Rectal smooth muscle tissue (tissue), 1 donor: ENCODE measurements around the gene LTV1.
A peak's percentile ranks its signal among the peaks of the same experiment; 100 is the strongest.
"Not testable (repeated sequence)": the region's sequence is repeated elsewhere in the genome, so short reads cannot be mapped to it uniquely, and the experiment has no call there.

ENCODE experiments used
- H3K27ac ChIP-seq: one replicate; pipeline ENCODE4 v1.7.0; 2013; ENCODE audit warnings: low read depth, low read length, inconsistent platforms
- H3K27me3 ChIP-seq: one replicate; pipeline ENCODE4 v1.7.0; 2013; ENCODE audit warnings: low read length; ENCODE audit not compliant: control insufficient read depth, insufficient read depth
- H3K36me3 ChIP-seq: one replicate; pipeline ENCODE4 v1.7.0; 2013; ENCODE audit warnings: low read length; ENCODE audit not compliant: control insufficient read depth, insufficient read depth
- H3K4me1 ChIP-seq: one replicate; pipeline ENCODE4 v1.7.0; 2013; ENCODE audit warnings: low read length; ENCODE audit not compliant: control insufficient read depth, insufficient read depth
- H3K4me3 ChIP-seq: one replicate; pipeline ENCODE4 v1.7.0; 2013; ENCODE audit warnings: low read length
- H3K9ac ChIP-seq: one replicate; pipeline ENCODE4 v1.7.0; 2013; ENCODE audit warnings: low read length

The LTV1 gene

DNA sequence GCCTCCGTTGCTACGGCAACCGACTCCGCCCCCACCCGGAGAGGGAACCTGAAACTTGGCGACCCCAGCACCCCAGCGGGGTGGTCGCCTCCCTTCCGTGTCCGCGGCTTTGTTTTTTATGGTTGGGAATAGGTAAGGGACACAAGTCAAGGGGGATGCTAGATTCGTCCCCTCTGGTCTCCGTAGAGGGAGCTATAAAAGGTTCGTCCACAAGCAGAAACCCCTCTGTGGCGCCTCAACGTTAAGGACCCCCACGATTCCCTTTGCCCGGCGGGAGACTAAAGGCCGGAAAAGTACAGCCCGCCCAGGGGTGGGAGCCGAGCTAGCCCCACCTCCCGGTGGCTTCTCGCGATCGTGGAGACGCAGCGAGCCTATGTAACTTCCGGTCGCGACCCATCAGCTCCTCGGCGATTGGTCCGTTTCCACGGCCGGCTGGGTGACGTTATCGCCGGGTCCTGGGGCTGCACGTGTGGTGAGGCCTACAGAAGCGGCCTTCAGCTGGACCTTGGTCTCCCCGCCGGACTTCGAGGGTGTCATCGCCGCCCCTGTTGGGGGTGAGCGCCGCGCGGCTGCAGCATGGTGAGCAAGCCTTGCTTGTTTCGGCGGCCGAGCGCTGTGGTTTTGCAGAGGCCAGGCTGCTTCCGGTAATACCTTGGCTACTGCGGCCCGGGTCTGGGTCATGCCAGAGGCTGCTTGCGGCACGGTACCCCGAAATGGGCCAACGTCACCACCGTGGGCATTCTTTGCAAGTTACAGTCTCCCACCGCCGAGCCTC, at the start of gene LTV1:
TSS of gene LTV1 (plus strand) at position 437 of the 775 bp plus-strand sequence. CDS start at position 577, 140 bp downstream.
- Histone ChIP-seq H3K36me3 (peaks cover 18% of the 10 kb centered on the region), H3K4me3 (peak within 1 kb of the TSS; percentile 98), H3K9ac (peak within 1 kb of the TSS; percentile 85), H3K4me1 (peaks cover 8% of the 10 kb centered on the region), H3K27me3 (no peaks in the 10 kb centered on the region), H3K27ac (peak within 1 kb of the TSS; percentile 89)

DNA sequence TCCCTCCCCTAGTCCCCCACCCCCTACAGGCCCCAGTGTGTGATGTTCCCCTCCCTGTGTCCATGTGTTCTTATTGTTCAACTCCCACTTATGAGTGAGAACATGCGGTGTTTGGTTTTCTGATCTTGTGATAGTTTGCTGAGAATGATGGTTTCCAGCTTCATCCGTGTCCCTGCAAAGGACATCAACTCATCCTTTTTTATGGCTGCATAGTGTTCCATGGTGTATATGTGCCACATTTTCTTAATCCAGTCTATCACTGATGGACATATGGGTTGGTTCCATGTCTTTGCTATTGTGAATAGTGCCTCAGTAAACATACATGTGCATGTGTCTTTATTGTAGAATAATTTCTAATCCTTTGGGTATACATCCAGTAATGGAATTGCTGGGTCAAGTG, 46.6 kb upstream of the LTV1 start:
- not testable (repeated sequence) for H3K9ac ChIP-seq, H3K27ac ChIP-seq, H3K4me3 ChIP-seq, H3K36me3 ChIP-seq, H3K4me1 ChIP-seq, H3K27me3 ChIP-seq

DNA sequence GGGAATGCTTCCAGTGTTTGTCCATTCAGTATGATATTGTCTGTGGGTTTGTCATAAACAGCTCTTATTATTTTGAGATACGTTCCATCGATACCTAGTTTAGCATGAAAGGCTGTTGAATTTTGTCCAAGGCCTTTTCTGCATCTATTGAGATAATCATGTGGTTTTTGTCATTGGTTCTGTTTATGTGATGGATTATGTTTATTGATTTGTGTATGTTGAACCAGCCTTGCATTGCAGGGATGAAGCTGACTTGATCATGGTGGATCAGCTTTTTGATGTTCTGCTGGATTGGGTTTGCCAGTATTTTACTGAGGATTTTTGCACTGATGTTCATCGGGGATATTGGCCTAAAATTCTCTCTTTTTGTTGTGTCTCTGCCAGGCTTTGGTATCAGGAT, 44.7 kb upstream of the LTV1 start:
- not testable (repeated sequence) for H3K4me1 ChIP-seq, H3K27me3 ChIP-seq, H3K36me3 ChIP-seq, H3K4me3 ChIP-seq, H3K27ac ChIP-seq, H3K9ac ChIP-seq

GRCh38 chr6:143802833-143803565, 40.1 kb upstream of the LTV1 start:
- Histone ChIP-seq H3K27ac (no peak overlapping the region), H3K36me3 (peaks cover 3% of the 10 kb centered on the region), H3K4me1 (no peaks in the 10 kb centered on the region), H3K9ac (no peak overlapping the region), H3K4me3 (no peak overlapping the region), H3K27me3 (no peaks in the 10 kb centered on the region)

- no peaks in the 10 kb centered on the region for H3K4me1 ChIP-seq
- no peak overlapping the region for H3K4me3 ChIP-seq
- no peaks in the 10 kb centered on the region for H3K27me3 ChIP-seq
- no peak overlapping the region for H3K9ac ChIP-seq
- no peak overlapping the region for H3K27ac ChIP-seq
- peaks cover 3% of the 10 kb centered on the region for H3K36me3 ChIP-seq
These were observed 39.2 kb upstream of the LTV1 start for GRCh38 chr6:143803769-143804568.

DNA sequence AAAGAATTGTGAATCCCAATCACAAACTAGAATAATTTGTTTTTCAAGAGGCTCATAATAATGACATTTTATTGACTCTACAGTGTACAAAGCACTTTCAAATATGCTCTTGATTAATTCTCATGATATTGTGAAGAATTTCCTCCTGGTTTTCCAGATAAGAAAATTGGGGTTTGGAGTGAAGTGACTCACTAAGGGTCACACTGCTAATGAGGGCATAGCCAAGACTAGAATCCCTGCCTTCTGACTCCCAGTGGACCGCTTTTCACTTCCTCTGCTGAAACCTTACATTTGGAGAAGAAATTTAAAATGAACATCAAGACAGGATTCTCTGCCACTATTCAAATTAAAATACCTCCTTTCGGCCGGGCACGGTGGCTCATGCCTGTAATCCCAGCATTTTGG, 38.3 kb upstream of the LTV1 start:
- Histone ChIP-seq H3K9ac (no peak overlapping the region), H3K27me3 (no peaks in the 10 kb centered on the region), H3K4me3 (no peak overlapping the region), H3K36me3 (peaks cover 3% of the 10 kb centered on the region), H3K4me1 (no peaks in the 10 kb centered on the region), H3K27ac (no peak overlapping the region)

DNA sequence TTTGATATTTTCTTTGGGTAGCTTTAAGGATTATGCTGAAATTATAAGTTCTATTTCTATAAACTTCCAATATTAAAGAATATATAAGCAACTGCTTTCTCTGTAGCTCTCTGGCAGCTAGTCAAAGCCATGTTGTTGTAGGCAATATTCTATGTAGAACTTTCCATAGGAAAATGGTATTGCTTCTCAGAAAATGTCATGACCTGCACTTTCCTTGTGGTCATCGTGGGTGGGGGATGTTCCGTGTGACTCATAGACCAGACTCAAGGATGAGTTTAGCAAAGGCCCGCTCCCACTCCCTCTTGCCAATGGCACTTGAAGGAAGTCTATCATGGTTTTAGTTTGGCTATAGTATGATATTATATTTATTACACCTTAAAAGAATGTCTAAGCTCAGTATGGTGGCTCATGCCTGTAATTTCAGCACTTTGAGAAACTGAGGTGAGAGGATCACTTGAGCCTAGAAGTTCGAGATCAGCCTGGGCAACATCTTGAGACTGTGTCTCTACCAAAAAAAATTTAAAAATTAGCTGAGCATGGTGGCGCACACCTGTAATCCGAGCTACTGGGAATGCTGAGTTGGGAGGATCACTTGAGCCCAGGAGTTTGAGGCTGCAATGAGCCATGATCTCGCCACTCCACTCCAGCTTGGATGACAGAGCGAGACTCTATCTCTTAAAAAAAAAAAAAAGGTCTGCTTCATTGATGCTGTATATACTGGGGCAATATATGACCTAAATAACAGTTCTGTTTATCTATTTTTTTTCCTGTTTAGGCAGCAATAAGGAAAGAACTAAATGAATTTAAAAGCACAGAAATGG, 36.6 kb upstream of the LTV1 start:
- Histone ChIP-seq H3K9ac (no peak overlapping the region), H3K4me3 (no peak overlapping the region), H3K4me1 (no peaks in the 10 kb centered on the region), H3K27me3 (no peaks in the 10 kb centered on the region), H3K36me3 (peaks cover 3% of the 10 kb centered on the region), H3K27ac (no peak overlapping the region)

DNA sequence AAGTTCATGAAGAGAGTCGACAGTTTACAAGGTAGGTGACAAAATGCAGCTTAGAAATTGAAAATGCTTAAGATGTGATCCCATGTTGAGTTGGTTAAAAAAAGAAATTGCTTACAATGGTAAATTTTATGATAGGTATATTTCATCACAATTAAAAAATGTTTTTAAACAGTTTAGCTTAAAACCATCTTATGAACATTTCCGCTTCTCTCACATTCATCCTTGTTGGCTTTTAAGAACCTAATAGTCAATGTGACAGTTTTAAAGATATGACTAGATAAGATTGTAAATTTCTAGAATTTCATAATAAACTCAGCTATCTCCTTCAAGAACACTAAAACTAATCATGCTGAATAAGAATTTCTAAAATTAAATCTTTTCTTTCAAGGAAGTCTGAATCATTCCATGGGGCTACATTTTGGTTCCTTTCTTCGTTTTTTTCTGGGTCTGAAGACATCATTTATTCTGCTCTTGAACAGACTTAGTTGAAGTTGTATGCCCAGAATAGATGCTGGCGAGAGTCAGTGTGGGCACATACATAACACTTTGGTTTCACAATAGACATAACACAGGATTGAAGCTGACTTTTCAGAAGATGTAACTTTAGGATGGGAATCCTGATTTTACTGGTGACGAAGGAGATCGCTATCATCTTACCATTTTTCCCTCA, 35.9 kb upstream of the LTV1 start:
- Histone ChIP-seq H3K9ac (no peak overlapping the region), H3K4me3 (no peak overlapping the region), H3K36me3 (peaks cover 3% of the 10 kb centered on the region), H3K4me1 (no peaks in the 10 kb centered on the region), H3K27me3 (no peaks in the 10 kb centered on the region), H3K27ac (no peak overlapping the region)

GRCh38 chr6:143810745-143811144, 32.4 kb upstream of the LTV1 start:
- no peak overlapping the region for H3K9ac ChIP-seq
- peaks cover 3% of the 10 kb centered on the region for H3K36me3 ChIP-seq
- H3K4me3 ChIP-seq = no peak overlapping the region
- H3K4me1 ChIP-seq = no peaks in the 10 kb centered on the region
- no peaks in the 10 kb centered on the region for H3K27me3 ChIP-seq
- no peak overlapping the region for H3K27ac ChIP-seq

DNA sequence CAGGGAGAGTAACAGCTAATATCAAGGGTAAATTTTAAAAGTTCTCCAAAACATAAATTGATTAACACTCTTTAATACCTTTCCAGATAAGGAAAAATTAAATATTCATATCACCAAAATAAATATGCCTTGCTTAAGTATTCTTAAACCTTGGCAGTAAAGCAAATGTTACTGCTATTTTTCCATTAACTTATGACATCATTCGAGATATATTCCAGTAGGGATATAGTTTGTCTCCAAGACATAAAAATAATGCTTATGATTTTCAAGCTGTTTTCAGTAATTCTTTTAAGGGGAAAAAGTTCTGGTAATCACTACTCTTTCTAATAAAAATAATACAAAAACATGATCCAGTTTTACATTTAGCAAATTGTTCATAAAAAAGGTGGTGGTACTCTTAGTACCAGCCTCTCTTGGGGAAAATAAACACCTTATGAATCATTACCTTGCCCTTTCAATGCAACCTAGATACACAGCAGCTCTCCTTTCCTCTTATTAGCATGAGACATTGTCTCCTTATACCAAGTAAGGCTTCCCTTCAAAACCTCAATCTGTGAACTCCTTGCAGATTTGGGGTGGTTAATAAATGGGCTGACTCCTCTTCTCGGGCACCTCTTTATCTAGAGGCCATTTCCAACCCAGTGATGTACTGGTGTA, 31.5 kb upstream of the LTV1 start:
- no peak overlapping the region for H3K9ac ChIP-seq
- peaks cover 3% of the 10 kb centered on the region for H3K36me3 ChIP-seq
- no peak overlapping the region for H3K27ac ChIP-seq
- H3K27me3 ChIP-seq = no peaks in the 10 kb centered on the region
- no peaks in the 10 kb centered on the region for H3K4me1 ChIP-seq
- H3K4me3 ChIP-seq = no peak overlapping the region

- H3K27ac ChIP-seq = no peak overlapping the region
- no peaks in the 10 kb centered on the region for H3K4me1 ChIP-seq
- H3K4me3 ChIP-seq = no peak overlapping the region
- H3K36me3 ChIP-seq = no peaks in the 10 kb centered on the region
- H3K27me3 ChIP-seq = no peaks in the 10 kb centered on the region
- no peak overlapping the region for H3K9ac ChIP-seq
These were observed 25.5 kb upstream of the LTV1 start for GRCh38 chr6:143817621-143818020.
